Measurements from ENCODE around the gene NMUR1. TPM values are rescaled to one million over a fixed set of nuclear protein-coding genes. Genes with fewer than 3 reads are reported as not detected.

NMUR1 gene
- polyA plus RNA-seq, 1 of the 3 experiments (the other 2 are of a cell fraction) = not detected

- Histone ChIP-seq H3K36me3 (replicated peaks in 1 of 2; ENCODE audit: control insufficient read depth in 1 of 2, insufficient read depth in 2 of 2, low read length in 1 of 2) (no peaks in the 10 kb centered on the region), H3K79me2 (ENCODE audit: insufficient read depth) (no peaks in the 10 kb centered on the region), H3K27ac (ENCODE audit: low read depth in 2 of 2, low read length in 1 of 2) (no peak overlapping the region), H3K4me2 (no peak overlapping the region), H3K27me3 (ENCODE audit: insufficient read depth) (no peaks in the 10 kb centered on the region), H4K20me1 (ENCODE audit: insufficient read depth) (no peaks in the 10 kb centered on the region), H3F3A (replicated peaks; ENCODE audit: insufficient read depth) (peaks cover 10% of the 10 kb centered on the region), H3K4me3 (ENCODE audit: low read depth in 2 of 2, low read length in 1 of 2) (no peak overlapping the region), H3K9me3 (no peaks in the 10 kb centered on the region), H3K9ac (no peak overlapping the region), H3K4me1 (ENCODE audit: control insufficient read depth in 1 of 2, insufficient read depth in 2 of 2, low read depth in 1 of 2, low read length in 1 of 2) (peaks cover 0 to under 1% of the 10 kb centered on the region in 2 experiments; a peak in 2 of 4 replicates), H2AFZ (ENCODE audit: low read depth) (no peak overlapping the region), H3K9me2 (no peaks in the 10 kb centered on the region)
- TF ChIP-seq EP300 (IDR thresholded peaks at IDR 0.05; ENCODE audit: borderline replicate concordance in 1 of 2, low read depth in 1 of 2, low read length in 1 of 2) (no peak), FOSL2 (IDR thresholded peaks at IDR 0.05; ENCODE audit: borderline replicate concordance, low read depth) (no peak), SIN3A (IDR thresholded peaks at IDR 0.05; ENCODE audit: borderline replicate concordance, low read depth, low read length) (no peak), ELF1 (IDR thresholded peaks at IDR 0.05) (no peak), JUND (IDR thresholded peaks at IDR 0.05) (no peak)
- TF ChIP-seq, protein P1, sequence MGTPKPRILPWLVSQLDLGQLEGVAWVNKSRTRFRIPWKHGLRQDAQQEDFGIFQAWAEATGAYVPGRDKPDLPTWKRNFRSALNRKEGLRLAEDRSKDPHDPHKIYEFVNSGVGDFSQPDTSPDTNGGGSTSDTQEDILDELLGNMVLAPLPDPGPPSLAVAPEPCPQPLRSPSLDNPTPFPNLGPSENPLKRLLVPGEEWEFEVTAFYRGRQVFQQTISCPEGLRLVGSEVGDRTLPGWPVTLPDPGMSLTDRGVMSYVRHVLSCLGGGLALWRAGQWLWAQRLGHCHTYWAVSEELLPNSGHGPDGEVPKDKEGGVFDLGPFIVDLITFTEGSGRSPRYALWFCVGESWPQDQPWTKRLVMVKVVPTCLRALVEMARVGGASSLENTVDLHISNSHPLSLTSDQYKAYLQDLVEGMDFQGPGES (IDR thresholded peaks at IDR 0.05; ENCODE audit: low read depth, low read length) = no peak
- POLR2A ChIA-PET = no interaction called here
- CTCF ChIA-PET = interaction anchor here (0.8 to 1.2 kb wide), 3 partner anchors 10 to 82 kb away, joined by 3 to 6 read pairs (median 3); partner anchors contain the start of gene NMUR1
- WGBS (ENCODE audit: low lambda C conversion rate) = 70% methylated on average over 3 of the region's 4 CpGs
- DNase-seq = no peak
Measured at GRCh38 chr2:231519975-231520555, 10.2 kb downstream of the NMUR1 start.

DNA sequence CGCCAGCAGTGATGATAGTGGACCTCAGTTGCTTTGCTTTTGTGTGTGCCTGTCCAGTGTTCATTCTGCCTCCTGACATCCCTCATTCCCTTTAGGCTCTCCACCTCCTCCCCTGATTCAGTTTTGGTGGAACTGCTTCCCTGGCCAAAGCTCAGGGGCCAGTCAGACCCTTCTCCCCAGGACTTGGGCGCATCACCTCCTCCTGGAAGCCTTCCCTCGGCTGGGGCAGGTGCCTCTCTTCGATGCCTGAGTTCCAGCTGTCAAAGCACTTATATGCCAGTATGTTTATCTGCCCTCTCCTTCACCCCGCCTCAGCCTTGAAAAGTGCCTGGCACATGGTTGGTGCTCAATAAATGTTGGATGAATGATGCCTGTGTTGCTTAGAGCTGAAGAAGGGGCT, 11.5 kb downstream of the NMUR1 start:
- Histone ChIP-seq H3F3A (replicated peaks; ENCODE audit: insufficient read depth) (peaks cover 10% of the 10 kb centered on the region), H3K9me2 (no peaks in the 10 kb centered on the region), H3K4me3 (ENCODE audit: low read depth in 2 of 2, low read length in 1 of 2) (no peak overlapping the region), H3K9me3 (no peaks in the 10 kb centered on the region), H3K27me3 (ENCODE audit: insufficient read depth) (no peaks in the 10 kb centered on the region), H4K20me1 (ENCODE audit: insufficient read depth) (no peaks in the 10 kb centered on the region), H3K9ac (no peak overlapping the region), H2AFZ (ENCODE audit: low read depth) (no peak overlapping the region), H3K4me2 (no peak overlapping the region), H3K79me2 (ENCODE audit: insufficient read depth) (no peaks in the 10 kb centered on the region), H3K4me1 (ENCODE audit: control insufficient read depth in 1 of 2, insufficient read depth in 2 of 2, low read depth in 1 of 2, low read length in 1 of 2) (peaks cover 0 to 5% of the 10 kb centered on the region in 2 experiments; a peak in 2 of 4 replicates), H3K36me3 (replicated peaks in 1 of 2; ENCODE audit: control insufficient read depth in 1 of 2, insufficient read depth in 2 of 2, low read length in 1 of 2) (no peaks in the 10 kb centered on the region), H3K27ac (ENCODE audit: low read depth in 2 of 2, low read length in 1 of 2) (no peak overlapping the region)
- POLR2A ChIA-PET = interaction anchor here (0.6 kb wide), 1 partner anchor 54 kb away, joined by 3 read pairs; the partner anchor contains the start of gene NCL
- 85% methylated on average over 5 of the region's 5 CpGs for WGBS (ENCODE audit: low lambda C conversion rate)
- CTCF ChIA-PET = interaction anchor here (1.7 to 2.4 kb wide), 3 partner anchors 12 to 34 kb away, joined by 6 to 13 read pairs (median 13); partner anchors contain the start of gene NMUR1
- no peak for DNase-seq
- TF ChIP-seq EZH2phosphoT487 (IDR thresholded peaks at IDR 0.05; ENCODE audit: borderline replicate concordance, low read depth) = no peak
- no peak for TF ChIP-seq EP300 (IDR thresholded peaks at IDR 0.05; ENCODE audit: borderline replicate concordance in 1 of 2, low read depth in 1 of 2, low read length in 1 of 2)
- TF ChIP-seq, protein P1 (IDR thresholded peaks at IDR 0.05; ENCODE audit: low read depth, low read length) = no peak
- TF ChIP-seq, protein P2, sequence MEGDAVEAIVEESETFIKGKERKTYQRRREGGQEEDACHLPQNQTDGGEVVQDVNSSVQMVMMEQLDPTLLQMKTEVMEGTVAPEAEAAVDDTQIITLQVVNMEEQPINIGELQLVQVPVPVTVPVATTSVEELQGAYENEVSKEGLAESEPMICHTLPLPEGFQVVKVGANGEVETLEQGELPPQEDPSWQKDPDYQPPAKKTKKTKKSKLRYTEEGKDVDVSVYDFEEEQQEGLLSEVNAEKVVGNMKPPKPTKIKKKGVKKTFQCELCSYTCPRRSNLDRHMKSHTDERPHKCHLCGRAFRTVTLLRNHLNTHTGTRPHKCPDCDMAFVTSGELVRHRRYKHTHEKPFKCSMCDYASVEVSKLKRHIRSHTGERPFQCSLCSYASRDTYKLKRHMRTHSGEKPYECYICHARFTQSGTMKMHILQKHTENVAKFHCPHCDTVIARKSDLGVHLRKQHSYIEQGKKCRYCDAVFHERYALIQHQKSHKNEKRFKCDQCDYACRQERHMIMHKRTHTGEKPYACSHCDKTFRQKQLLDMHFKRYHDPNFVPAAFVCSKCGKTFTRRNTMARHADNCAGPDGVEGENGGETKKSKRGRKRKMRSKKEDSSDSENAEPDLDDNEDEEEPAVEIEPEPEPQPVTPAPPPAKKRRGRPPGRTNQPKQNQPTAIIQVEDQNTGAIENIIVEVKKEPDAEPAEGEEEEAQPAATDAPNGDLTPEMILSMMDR (IDR thresholded peaks at IDR 0.05) = no peak
- no peak for TF ChIP-seq REST (IDR thresholded peaks at IDR 0.05; ENCODE audit: low read depth, low read length)
- TF ChIP-seq RXRA (IDR thresholded peaks at IDR 0.05; ENCODE audit: borderline replicate concordance, low read depth) = no peak
- no peak for TF ChIP-seq ZBTB33 (IDR thresholded peaks at IDR 0.05; ENCODE audit: borderline replicate concordance, low read depth)
- no peak for TF ChIP-seq RCOR1 (IDR thresholded peaks at IDR 0.05; ENCODE audit: low read length)
- no peak for TF ChIP-seq FOXM1 (IDR thresholded peaks at IDR 0.05; ENCODE audit: low read depth)
- no peak for TF ChIP-seq ELF1 (IDR thresholded peaks at IDR 0.05)
- no peak for TF ChIP-seq RAD21 (IDR thresholded peaks at IDR 0.05; ENCODE audit: low read length)

All from SK-N-SH (cell line).